Keratinocyte (primary cell): ENCODE results near the gene MAN1C1. TPM values are rescaled to one million over a fixed set of nuclear protein-coding genes. Genes with fewer than 3 reads are reported as not detected.

Experiments used
- DNase-seq: peaks from one replicate; pipeline ENCODE4 v3.0.0-alpha.2; 2011; ENCODE audit warnings: low read depth, missing footprints, low spot score
- FAIRE-seq: peaks from 2 replicates; lab custom pipeline; 2011; peaks lifted over from hg19 to GRCh38; lab: Jason Lieb, UNC
- H2AFZ ChIP-seq: 2 replicates; pipeline ENCODE4 v1.6.0; 2012; ENCODE audit warnings: low read length, control low read depth, inconsistent platforms; ENCODE audit not compliant: control insufficient read depth
- H3K27ac ChIP-seq: 2 replicates; pipeline ENCODE4 v1.5.1; 2011; ENCODE audit warnings: low read length; ENCODE audit not compliant: control insufficient read depth, insufficient read depth
- H3K27me3 ChIP-seq: 3 replicates; pipeline ENCODE4 v1.6.0; 2011; ENCODE audit warnings: low read length; ENCODE audit not compliant: control insufficient read depth, insufficient read depth; ENCODE audit errors: extremely low read depth
- H3K36me3 ChIP-seq, 2 experiments: 2 replicates in 1 of 2; 3 replicates in 1 of 2; pipeline ENCODE4 v1.5.1; 2011; ENCODE audit warnings: low read length in 2 of 2, mild to moderate bottlenecking in 1 of 2; ENCODE audit not compliant: control insufficient read depth in 2 of 2, insufficient read depth in 2 of 2; ENCODE audit errors: extremely low read depth in 1 of 2
- H3K4me1 ChIP-seq: 3 replicates; pipeline ENCODE4 v1.5.1; 2011; ENCODE audit warnings: low read length; ENCODE audit not compliant: control insufficient read depth, insufficient read depth; ENCODE audit errors: extremely low read depth
- H3K4me2 ChIP-seq: 3 replicates; pipeline ENCODE4 v1.6.0; 2011; ENCODE audit warnings: low read depth, low read length; ENCODE audit not compliant: control insufficient read depth, insufficient read depth; ENCODE audit errors: extremely low read depth
- H3K4me3 ChIP-seq, 3 experiments: fragments of 200-600 bp in 1 of 3; sonication (generic) in 1 of 3; 2 replicates in 2 of 3; 3 replicates in 1 of 3; pipeline ENCODE4 v1.5.1; 2011 to 2016; ENCODE audit warnings: low read length in 3 of 3, mild to moderate bottlenecking in 3 of 3, control low read depth in 2 of 3, inconsistent platforms in 1 of 3, low read depth in 1 of 3, mixed read lengths in 1 of 3, mixed run types in 1 of 3, moderate library complexity in 1 of 3; ENCODE audit not compliant: control insufficient read depth in 2 of 3, insufficient read depth in 2 of 3; ENCODE audit errors: extremely low read depth in 1 of 3
- H3K79me2 ChIP-seq: 2 replicates; pipeline ENCODE4 v1.6.0; 2012; ENCODE audit warnings: low read length; ENCODE audit not compliant: control insufficient read depth, insufficient read depth
- H3K9ac ChIP-seq: 3 replicates; pipeline ENCODE4 v1.6.0; 2011; ENCODE audit warnings: low read length; ENCODE audit not compliant: control insufficient read depth, insufficient read depth; ENCODE audit errors: extremely low read depth
- H3K9me1 ChIP-seq: 3 replicates; pipeline ENCODE4 v1.6.0; 2011; ENCODE audit warnings: low read length; ENCODE audit not compliant: control insufficient read depth, insufficient read depth; ENCODE audit errors: extremely low read depth
- H3K9me3 ChIP-seq: 2 replicates; pipeline ENCODE4 v1.5.1; 2012; ENCODE audit warnings: low read depth, low read length; ENCODE audit not compliant: control insufficient read depth
- H4K20me1 ChIP-seq: 3 replicates; pipeline ENCODE4 v1.6.0; 2011; ENCODE audit warnings: low read length; ENCODE audit not compliant: control insufficient read depth, insufficient read depth; ENCODE audit errors: extremely low read depth
- EZH2 ChIP-seq: IDR thresholded peaks from one replicate; pipeline ENCODE4 v1.6.1; 2012; ENCODE audit warnings: inconsistent platforms, mild to moderate bottlenecking, low read length, moderate library complexity
- dilution Hi-C: fragments of 300-500 bp; cut with MboI; formaldehyde crosslinking; loops from one replicate; pipeline ENCODE4 v1.7.0; 2020; ENCODE audit warnings: low sequenced_read_pairs; ENCODE audit not compliant: extremely low pct_ligation_motif_present
- polyA plus RNA-seq, 5 experiments: library from polyadenylated mRNA; depleted of rRNA in 3 of 5; stranded (reverse) in 3 of 5; stranded (forward) in 1 of 5; unstranded in 1 of 5; fragments of >200 nt; gene quantifications; 1 replicate in 1 of 5; 2 replicates in 3 of 5; 3 replicates in 1 of 5; pipeline versions ENCODE4 v1.2.1 to v1.2.3, GENCODE V29; 2011 to 2012; ENCODE audit warnings: missing spikeins in 2 of 5, low read depth in 1 of 5, low replicate concordance in 1 of 5
- TF ChIP-seq, protein P1 (sequence below), 3 experiments: IDR thresholded peaks in 1 of 3; conservative IDR thresholded peaks in 1 of 3; optimal IDR thresholded peaks in 1 of 3; 2 replicates in 2 of 3; 3 replicates in 1 of 3; pipeline versions ENCODE3 to v1.5.1; 2011; ENCODE audit warnings: low read length in 3 of 3, mild to moderate bottlenecking in 3 of 3, moderate library complexity in 2 of 3, control low read depth in 1 of 3, inconsistent platforms in 1 of 3; ENCODE audit not compliant: insufficient read depth in 2 of 3; ENCODE audit errors: extremely low read depth in 1 of 3

MAN1C1 gene
- polyA plus RNA-seq, 1 donor (not counting 4 experiments of a cell fraction or from before 2014, with no cell fraction given): 0.07 TPM

DNA sequence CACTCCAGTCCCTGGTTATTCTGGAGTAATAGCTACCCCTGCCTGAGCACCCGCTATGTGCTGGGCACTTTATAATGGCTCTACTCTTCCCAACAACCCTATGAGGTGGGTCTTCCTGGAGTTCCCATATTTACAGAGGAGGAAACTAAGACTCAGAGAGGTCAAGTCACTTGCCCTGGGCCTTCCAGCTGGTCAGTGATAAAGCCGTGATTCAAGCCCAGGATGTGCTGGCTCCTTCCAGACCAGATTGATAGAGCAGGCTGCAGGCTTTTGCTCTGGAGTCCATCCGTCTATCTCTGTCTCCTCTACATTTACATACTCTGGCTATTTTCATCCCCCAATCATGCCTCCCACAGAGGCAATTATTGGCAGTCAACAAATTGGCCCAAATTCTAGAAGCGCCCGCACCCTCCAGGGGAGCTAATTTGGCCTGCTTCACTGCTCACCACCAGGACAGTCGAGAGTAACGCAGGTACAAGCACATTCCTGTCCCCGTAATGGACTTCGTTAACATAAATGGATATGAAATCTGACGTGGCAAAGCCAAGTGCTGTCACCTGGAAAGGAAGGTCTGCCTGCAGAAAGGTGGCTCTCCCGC is 143.6 kb downstream of the MAN1C1 start:
- H3K9ac ChIP-seq: no peak overlapping the region

DNA sequence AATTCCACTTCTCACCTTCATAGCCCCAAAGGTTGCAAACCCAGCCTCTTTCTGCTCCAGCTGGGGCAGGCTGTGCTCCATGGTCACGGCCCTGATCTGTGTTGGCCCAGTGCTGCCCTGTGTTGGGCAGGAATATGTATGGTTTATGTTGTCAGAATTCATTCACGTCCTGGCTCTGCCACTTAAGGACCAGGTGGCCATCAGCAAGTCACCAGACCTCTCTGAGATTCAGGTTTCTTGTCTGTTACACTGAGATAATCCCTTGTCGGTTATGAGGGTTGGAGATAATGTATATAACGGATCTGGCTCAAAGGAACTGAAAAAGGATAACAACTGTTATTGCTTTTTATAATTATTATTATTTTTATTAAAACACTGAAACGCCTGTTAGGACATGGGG is 144.3 kb downstream of the MAN1C1 start:
- Histone ChIP-seq H3K4me3 (no peak overlapping the region), H4K20me1 (no peaks in the 10 kb centered on the region), H3K27ac (no peak overlapping the region), H3K9me1 (no peaks in the 10 kb centered on the region), H3K9me3 (no peaks in the 10 kb centered on the region), H2AFZ (no peak overlapping the region), H3K27me3 (peaks cover 33% of the 10 kb centered on the region), H3K4me1 (peaks cover 3% of the 10 kb centered on the region), H3K36me3 (no peaks in the 10 kb centered on the region), H3K9ac (no peak overlapping the region), H3K4me2 (no peak overlapping the region), H3K79me2 (no peaks in the 10 kb centered on the region)
- no peak for TF ChIP-seq EZH2
- TF ChIP-seq, protein P1, sequence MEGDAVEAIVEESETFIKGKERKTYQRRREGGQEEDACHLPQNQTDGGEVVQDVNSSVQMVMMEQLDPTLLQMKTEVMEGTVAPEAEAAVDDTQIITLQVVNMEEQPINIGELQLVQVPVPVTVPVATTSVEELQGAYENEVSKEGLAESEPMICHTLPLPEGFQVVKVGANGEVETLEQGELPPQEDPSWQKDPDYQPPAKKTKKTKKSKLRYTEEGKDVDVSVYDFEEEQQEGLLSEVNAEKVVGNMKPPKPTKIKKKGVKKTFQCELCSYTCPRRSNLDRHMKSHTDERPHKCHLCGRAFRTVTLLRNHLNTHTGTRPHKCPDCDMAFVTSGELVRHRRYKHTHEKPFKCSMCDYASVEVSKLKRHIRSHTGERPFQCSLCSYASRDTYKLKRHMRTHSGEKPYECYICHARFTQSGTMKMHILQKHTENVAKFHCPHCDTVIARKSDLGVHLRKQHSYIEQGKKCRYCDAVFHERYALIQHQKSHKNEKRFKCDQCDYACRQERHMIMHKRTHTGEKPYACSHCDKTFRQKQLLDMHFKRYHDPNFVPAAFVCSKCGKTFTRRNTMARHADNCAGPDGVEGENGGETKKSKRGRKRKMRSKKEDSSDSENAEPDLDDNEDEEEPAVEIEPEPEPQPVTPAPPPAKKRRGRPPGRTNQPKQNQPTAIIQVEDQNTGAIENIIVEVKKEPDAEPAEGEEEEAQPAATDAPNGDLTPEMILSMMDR (optimal IDR thresholded peaks at IDR 0.05 in 1 of 3, IDR thresholded peaks at IDR 0.05 in 1 of 3, conservative IDR thresholded peaks at IDR 0.05 in 1 of 3; ENCODE audit: extremely low read depth in 1 of 3, insufficient read depth in 2 of 3, low read length in 3 of 3): no peak
- DNase-seq: no peak
- dilution Hi-C loops: no loop called here
- FAIRE-seq: no peak

More for the DNA sequence above, 143.6 kb downstream of the MAN1C1 start:
- Histone ChIP-seq H4K20me1 (no peaks in the 10 kb centered on the region), H3K4me2 (no peak overlapping the region), H2AFZ (no peak overlapping the region), H3K4me1 (no peaks in the 10 kb centered on the region), H3K79me2 (no peaks in the 10 kb centered on the region), H3K27me3 (peaks cover 33% of the 10 kb centered on the region), H3K36me3 (no peaks in the 10 kb centered on the region), H3K27ac (no peak overlapping the region), H3K4me3 (no peak overlapping the region), H3K9me1 (no peaks in the 10 kb centered on the region), H3K9me3 (no peaks in the 10 kb centered on the region)
- TF ChIP-seq EZH2: no peak
- TF ChIP-seq, protein P1 (optimal IDR thresholded peaks at IDR 0.05 in 1 of 3, IDR thresholded peaks at IDR 0.05 in 1 of 3, conservative IDR thresholded peaks at IDR 0.05 in 1 of 3; ENCODE audit: extremely low read depth in 1 of 3, insufficient read depth in 2 of 3, low read length in 3 of 3): no peak
- dilution Hi-C loops: no loop called here
- no peak for FAIRE-seq
- DNase-seq: no peak
